Measurements from ENCODE around the gene MTA1.

- TF ChIP-seq SUZ12 (IDR thresholded peaks at IDR 0.05; ENCODE audit: extremely low read depth, insufficient read depth, insufficient read length) (no peak), YY1 (IDR thresholded peaks at IDR 0.05; ENCODE audit: insufficient read depth, insufficient read length) (no peak), ZNF274 (IDR thresholded peaks at IDR 0.05; ENCODE audit: low read depth, low read length) (no peak)
Measured at GRCh38 chr14:105442834-105443233, 23.2 kb downstream of the MTA1 start.
